NB4 (cell line): ENCODE measurements around the gene CCDC60.

ENCODE experiments used
- CTCF ChIP-seq: IDR thresholded peaks from one replicate; pipeline ENCODE4 v1.5.1; 2012; ENCODE audit warnings: low read depth, low read length
- MYC ChIP-seq: IDR thresholded peaks from 2 replicates; pipeline ENCODE4 v1.6.1; 2011; ENCODE audit warnings: low read depth, low read length
- POLR2A ChIP-seq: IDR thresholded peaks from 2 replicates; pipeline ENCODE4 v1.6.1; 2011; ENCODE audit warnings: mild to moderate bottlenecking; ENCODE audit not compliant: insufficient read length; ENCODE audit errors: extremely low read depth

DNA sequence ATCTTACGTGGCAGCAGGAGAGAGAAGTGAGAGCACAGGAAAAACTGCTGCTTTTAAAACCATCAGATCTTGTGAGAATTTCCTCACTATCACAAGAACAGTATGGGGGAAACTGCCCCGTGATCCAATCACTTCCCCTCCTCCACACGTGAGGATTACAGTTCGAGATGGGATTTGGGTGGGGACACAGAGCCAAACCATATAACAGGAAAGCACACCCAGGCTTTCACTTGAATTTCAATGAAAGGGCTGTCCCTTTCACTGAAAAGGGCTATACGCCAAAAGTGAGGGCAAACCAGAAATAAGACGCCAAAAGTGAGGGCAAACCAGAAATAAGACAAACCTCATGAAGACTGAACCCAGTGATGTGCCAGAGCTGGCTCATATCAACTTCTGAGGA lies 236.2 kb downstream of the CCDC60 start:
- TF ChIP-seq CTCF: no peak
- no peak for TF ChIP-seq POLR2A
- no peak for TF ChIP-seq MYC
